C4-2B (cell line): Measurements from ENCODE around the gene FREM2.

Experiments used
- ZFX ChIP-seq: fragments of 450-650 bp; IDR thresholded peaks from 2 replicates; pipeline ENCODE4 v1.6.1; 2017
- TF ChIP-seq, protein P1 (sequence below): fragments of 450-650 bp; conservative IDR thresholded peaks from 2 replicates; pipeline ENCODE4 v1.5.1; 2017; ENCODE audit warnings: mild to moderate bottlenecking

DNA sequence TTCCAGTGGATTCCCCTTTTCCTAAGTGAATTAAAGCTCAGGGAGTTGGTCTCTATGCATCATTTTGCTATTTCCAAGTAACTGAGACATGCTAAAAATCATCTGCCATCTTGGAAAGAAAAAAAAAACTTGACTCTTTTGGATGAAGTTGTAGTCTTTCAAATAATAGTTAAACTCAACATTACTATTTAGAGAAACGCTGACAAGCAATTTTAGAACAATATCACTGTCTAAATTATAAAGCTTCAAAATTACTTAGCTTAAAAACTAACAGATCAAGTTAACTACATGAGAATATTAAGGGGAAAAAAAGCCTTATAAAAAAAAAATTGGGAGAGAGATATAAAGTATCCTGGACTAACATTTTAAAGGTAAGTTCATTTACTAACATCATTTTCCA lies 235.3 kb downstream of the FREM2 start:
- TF ChIP-seq, protein P1, sequence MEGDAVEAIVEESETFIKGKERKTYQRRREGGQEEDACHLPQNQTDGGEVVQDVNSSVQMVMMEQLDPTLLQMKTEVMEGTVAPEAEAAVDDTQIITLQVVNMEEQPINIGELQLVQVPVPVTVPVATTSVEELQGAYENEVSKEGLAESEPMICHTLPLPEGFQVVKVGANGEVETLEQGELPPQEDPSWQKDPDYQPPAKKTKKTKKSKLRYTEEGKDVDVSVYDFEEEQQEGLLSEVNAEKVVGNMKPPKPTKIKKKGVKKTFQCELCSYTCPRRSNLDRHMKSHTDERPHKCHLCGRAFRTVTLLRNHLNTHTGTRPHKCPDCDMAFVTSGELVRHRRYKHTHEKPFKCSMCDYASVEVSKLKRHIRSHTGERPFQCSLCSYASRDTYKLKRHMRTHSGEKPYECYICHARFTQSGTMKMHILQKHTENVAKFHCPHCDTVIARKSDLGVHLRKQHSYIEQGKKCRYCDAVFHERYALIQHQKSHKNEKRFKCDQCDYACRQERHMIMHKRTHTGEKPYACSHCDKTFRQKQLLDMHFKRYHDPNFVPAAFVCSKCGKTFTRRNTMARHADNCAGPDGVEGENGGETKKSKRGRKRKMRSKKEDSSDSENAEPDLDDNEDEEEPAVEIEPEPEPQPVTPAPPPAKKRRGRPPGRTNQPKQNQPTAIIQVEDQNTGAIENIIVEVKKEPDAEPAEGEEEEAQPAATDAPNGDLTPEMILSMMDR, result no peak
- TF ChIP-seq ZFX, result no peak
